ENCODE data around the gene GALNT10. TPM values are rescaled to one million over a fixed set of nuclear protein-coding genes. Genes with fewer than 3 reads are reported as not detected.

The GALNT10 gene
- total RNA-seq, 1 experiment from 2014 or later, result 27.8 TPM

DNA sequence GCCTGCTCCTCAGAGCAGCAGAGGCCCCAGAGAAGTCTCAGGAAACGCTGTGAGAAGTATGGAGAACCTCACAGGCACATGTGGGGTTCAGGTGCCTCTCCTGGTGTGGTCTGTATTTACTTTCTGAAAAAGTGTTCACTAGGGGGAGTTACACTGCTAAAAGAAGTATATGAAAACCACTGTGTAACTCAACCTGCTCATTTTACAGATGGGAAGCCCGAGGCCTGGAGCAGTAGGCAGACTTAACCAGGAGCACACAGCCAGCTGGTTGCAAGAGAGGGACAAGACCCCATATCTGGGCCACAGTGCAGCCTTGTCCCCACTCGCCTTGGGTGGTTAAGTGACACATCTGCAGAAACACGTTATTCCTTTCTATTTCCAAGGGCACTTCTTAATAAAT is 142.5 kb downstream of the GALNT10 start:
- no peak overlapping the region for H3K27ac ChIP-seq (ENCODE audit: low read depth, low read length)
- no peaks in the 10 kb centered on the region for H3K4me1 ChIP-seq (ENCODE audit: control insufficient read depth in 1 of 2, insufficient read depth in 2 of 2, low read length in 2 of 2)
- no peaks in the 10 kb centered on the region for H3K9me2 ChIP-seq (ENCODE audit: insufficient read depth)
- no TSS peak for BruUV-seq (replicated peaks)
- no peaks in the 10 kb centered on the region for H3K36me3 ChIP-seq (ENCODE audit: control insufficient read depth in 1 of 2, insufficient read depth in 2 of 2, low read length in 2 of 2)
- 0 out of 2 replicates have a peak, but pooled peaks have one; percentile 50 for ATAC-seq
- no peaks in the 10 kb centered on the region for H4K20me1 ChIP-seq (ENCODE audit: insufficient read depth)
- H3K9ac ChIP-seq (ENCODE audit: low read length), result no peak overlapping the region
- H3K79me2 ChIP-seq (ENCODE audit: insufficient read depth, low read length), result no peaks in the 10 kb centered on the region
- no peak for DNase-seq (ENCODE audit: low read depth, low spot score)
- RAD21 ChIA-PET (ENCODE audit: low non-redundant PET in 1 of 2, low total read pairs in 2 of 2, uncharacterized antibody in 2 of 2, unreplicated experiment in 2 of 2), result no interaction called here
- H3K4me2 ChIP-seq (ENCODE audit: low read length), result no peak overlapping the region
- POLR2A ChIA-PET, result no interaction called here
- CTCF ChIA-PET, result no interaction called here
- intact Hi-C loops (cut with micrococcal nuclease), result no loop called here
- H3K27me3 ChIP-seq (ENCODE audit: insufficient read depth, low read length), result no peaks in the 10 kb centered on the region
- H3K4me3 ChIP-seq (replicated peaks in 1 of 2; ENCODE audit: low read depth in 1 of 2, low read length in 2 of 2), result no peak overlapping the region
- no peak for TF ChIP-seq CBX3 (IDR thresholded peaks at IDR 0.05; ENCODE audit: low read depth)
- TF ChIP-seq, protein P1, sequence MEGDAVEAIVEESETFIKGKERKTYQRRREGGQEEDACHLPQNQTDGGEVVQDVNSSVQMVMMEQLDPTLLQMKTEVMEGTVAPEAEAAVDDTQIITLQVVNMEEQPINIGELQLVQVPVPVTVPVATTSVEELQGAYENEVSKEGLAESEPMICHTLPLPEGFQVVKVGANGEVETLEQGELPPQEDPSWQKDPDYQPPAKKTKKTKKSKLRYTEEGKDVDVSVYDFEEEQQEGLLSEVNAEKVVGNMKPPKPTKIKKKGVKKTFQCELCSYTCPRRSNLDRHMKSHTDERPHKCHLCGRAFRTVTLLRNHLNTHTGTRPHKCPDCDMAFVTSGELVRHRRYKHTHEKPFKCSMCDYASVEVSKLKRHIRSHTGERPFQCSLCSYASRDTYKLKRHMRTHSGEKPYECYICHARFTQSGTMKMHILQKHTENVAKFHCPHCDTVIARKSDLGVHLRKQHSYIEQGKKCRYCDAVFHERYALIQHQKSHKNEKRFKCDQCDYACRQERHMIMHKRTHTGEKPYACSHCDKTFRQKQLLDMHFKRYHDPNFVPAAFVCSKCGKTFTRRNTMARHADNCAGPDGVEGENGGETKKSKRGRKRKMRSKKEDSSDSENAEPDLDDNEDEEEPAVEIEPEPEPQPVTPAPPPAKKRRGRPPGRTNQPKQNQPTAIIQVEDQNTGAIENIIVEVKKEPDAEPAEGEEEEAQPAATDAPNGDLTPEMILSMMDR (IDR thresholded peaks at IDR 0.05 in 2 of 3, conservative IDR thresholded peaks at IDR 0.05 in 1 of 3; ENCODE audit: borderline replicate concordance in 1 of 3, insufficient read depth in 1 of 3, low read depth in 2 of 3, low read length in 2 of 3), result 0 out of 6 replicates have a peak, but pooled peaks of 1 of the 3 experiments have one; percentile 21
- TF ChIP-seq RAD21 (IDR thresholded peaks at IDR 0.05; ENCODE audit: low read depth), result peak; percentile 26; the same call in 1 of the 2 replicates
- no peaks in the 10 kb centered on the region for H3K9me3 ChIP-seq (ENCODE audit: control insufficient read depth in 1 of 2, insufficient read depth in 1 of 2, low read depth in 1 of 2, low read length in 2 of 2)
- H2AFZ ChIP-seq (ENCODE audit: low read depth, low read length, poor library complexity, severe bottlenecking), result no peak overlapping the region

DNA sequence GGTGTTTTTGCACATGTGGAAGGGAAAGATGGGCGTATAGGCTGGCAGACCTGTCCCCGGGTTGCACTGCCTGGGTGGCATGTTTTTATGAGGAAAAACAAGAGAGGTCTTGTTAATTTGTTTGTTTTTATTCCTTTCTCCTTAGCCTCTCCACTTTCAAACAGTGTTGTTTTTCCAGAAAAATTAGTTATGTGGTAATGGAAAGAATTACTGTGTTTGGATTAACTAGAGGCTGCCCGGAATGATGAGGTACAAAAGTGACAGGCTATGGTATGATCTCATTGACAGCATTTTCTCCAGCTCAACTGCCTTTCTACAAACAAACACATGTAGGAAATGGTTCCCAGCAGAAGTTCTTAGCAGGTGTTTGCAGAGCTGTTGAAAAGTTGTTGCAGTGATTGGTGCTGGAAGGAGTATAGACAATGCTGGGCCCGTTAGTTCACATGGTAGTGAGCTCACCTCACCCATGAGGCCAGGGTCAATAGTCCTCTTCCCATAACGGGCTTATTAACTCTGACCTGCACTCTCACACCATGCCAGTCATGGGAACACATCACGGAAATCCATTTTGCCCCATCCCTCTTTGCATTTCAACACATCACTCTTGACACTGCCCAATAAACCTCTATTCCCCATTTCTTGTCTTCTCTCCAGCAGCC is 144.0 kb downstream of the GALNT10 start:
- no peak for DNase-seq (ENCODE audit: low read depth, low spot score)
- H3K9ac ChIP-seq (ENCODE audit: low read length), result no peak overlapping the region
- no peak for ATAC-seq
- CTCF ChIA-PET, result no interaction called here
- no peak overlapping the region for H2AFZ ChIP-seq (ENCODE audit: low read depth, low read length, poor library complexity, severe bottlenecking)
- no peaks in the 10 kb centered on the region for H3K79me2 ChIP-seq (ENCODE audit: insufficient read depth, low read length)
- POLR2A ChIA-PET, result no interaction called here
- no peaks in the 10 kb centered on the region for H4K20me1 ChIP-seq (ENCODE audit: insufficient read depth)
- H3K9me2 ChIP-seq (ENCODE audit: insufficient read depth), result no peaks in the 10 kb centered on the region
- no peaks in the 10 kb centered on the region for H3K36me3 ChIP-seq (ENCODE audit: control insufficient read depth in 1 of 2, insufficient read depth in 2 of 2, low read length in 2 of 2)
- H3K4me3 ChIP-seq (replicated peaks in 1 of 2; ENCODE audit: low read depth in 1 of 2, low read length in 2 of 2), result no peak overlapping the region
- H3K9me3 ChIP-seq (ENCODE audit: control insufficient read depth in 1 of 2, insufficient read depth in 1 of 2, low read depth in 1 of 2, low read length in 2 of 2), result no peaks in the 10 kb centered on the region
- intact Hi-C loops (cut with micrococcal nuclease), result no loop called here
- BruUV-seq (replicated peaks), result no TSS peak
- H3K27ac ChIP-seq (ENCODE audit: low read depth, low read length), result no peak overlapping the region
- no peaks in the 10 kb centered on the region for H3K27me3 ChIP-seq (ENCODE audit: insufficient read depth, low read length)
- no peak overlapping the region for H3K4me2 ChIP-seq (ENCODE audit: low read length)
- RAD21 ChIA-PET (ENCODE audit: low non-redundant PET in 1 of 2, low total read pairs in 2 of 2, uncharacterized antibody in 2 of 2, unreplicated experiment in 2 of 2), result no interaction called here
- H3K4me1 ChIP-seq (ENCODE audit: control insufficient read depth in 1 of 2, insufficient read depth in 2 of 2, low read length in 2 of 2), result no peaks in the 10 kb centered on the region
- TF ChIP-seq FOSL1 (IDR thresholded peaks at IDR 0.05; ENCODE audit: low read depth) (no peak), EZH2phosphoT487 (IDR thresholded peaks at IDR 0.05; ENCODE audit: borderline replicate concordance) (no peak), CEBPB (IDR thresholded peaks at IDR 0.05; ENCODE audit: low read depth) (no peak), POLR2A (IDR thresholded peaks at IDR 0.05; ENCODE audit: borderline replicate concordance, extremely low read depth, insufficient read depth, insufficient read length) (no peak), SRF (IDR thresholded peaks at IDR 0.05; ENCODE audit: low read depth) (no peak)
- TF ChIP-seq, protein P2, sequence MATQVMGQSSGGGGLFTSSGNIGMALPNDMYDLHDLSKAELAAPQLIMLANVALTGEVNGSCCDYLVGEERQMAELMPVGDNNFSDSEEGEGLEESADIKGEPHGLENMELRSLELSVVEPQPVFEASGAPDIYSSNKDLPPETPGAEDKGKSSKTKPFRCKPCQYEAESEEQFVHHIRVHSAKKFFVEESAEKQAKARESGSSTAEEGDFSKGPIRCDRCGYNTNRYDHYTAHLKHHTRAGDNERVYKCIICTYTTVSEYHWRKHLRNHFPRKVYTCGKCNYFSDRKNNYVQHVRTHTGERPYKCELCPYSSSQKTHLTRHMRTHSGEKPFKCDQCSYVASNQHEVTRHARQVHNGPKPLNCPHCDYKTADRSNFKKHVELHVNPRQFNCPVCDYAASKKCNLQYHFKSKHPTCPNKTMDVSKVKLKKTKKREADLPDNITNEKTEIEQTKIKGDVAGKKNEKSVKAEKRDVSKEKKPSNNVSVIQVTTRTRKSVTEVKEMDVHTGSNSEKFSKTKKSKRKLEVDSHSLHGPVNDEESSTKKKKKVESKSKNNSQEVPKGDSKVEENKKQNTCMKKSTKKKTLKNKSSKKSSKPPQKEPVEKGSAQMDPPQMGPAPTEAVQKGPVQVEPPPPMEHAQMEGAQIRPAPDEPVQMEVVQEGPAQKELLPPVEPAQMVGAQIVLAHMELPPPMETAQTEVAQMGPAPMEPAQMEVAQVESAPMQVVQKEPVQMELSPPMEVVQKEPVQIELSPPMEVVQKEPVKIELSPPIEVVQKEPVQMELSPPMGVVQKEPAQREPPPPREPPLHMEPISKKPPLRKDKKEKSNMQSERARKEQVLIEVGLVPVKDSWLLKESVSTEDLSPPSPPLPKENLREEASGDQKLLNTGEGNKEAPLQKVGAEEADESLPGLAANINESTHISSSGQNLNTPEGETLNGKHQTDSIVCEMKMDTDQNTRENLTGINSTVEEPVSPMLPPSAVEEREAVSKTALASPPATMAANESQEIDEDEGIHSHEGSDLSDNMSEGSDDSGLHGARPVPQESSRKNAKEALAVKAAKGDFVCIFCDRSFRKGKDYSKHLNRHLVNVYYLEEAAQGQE (IDR thresholded peaks at IDR 0.05; ENCODE audit: low read depth), result no peak
- TF ChIP-seq, protein P3, sequence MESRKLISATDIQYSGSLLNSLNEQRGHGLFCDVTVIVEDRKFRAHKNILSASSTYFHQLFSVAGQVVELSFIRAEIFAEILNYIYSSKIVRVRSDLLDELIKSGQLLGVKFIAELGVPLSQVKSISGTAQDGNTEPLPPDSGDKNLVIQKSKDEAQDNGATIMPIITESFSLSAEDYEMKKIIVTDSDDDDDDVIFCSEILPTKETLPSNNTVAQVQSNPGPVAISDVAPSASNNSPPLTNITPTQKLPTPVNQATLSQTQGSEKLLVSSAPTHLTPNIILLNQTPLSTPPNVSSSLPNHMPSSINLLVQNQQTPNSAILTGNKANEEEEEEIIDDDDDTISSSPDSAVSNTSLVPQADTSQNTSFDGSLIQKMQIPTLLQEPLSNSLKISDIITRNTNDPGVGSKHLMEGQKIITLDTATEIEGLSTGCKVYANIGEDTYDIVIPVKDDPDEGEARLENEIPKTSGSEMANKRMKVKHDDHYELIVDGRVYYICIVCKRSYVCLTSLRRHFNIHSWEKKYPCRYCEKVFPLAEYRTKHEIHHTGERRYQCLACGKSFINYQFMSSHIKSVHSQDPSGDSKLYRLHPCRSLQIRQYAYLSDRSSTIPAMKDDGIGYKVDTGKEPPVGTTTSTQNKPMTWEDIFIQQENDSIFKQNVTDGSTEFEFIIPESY (IDR thresholded peaks at IDR 0.05; ENCODE audit: extremely low read depth, insufficient replicate concordance, low read length), result no peak

Data from HCT116 (cell line).